Stomach (tissue), 9 donors: ENCODE measurements around the gene ISG15. TPM values are rescaled to one million over a fixed set of nuclear protein-coding genes. Genes with fewer than 3 reads are reported as not detected.
A peak's percentile ranks its signal among the peaks of the same experiment; 100 is the strongest.
"Not testable (repeated sequence)": the region's sequence is repeated elsewhere in the genome, so short reads cannot be mapped to it uniquely, and the experiment has no call there.

Source experiments
- DNase-seq, 2 donors: peaks; one replicate each; pipeline versions ENCODE4 v3.0.0 to v3.0.0-alpha.2; 2013 to 2019
- H3K27ac ChIP-seq, 5 donors: fragments of 200-600 bp in 4 of 5; sonication (generic) in 4 of 5; one replicate each; pipeline ENCODE4 v1.5.1; 2013 to 2019; ENCODE audit warnings: mild to moderate bottlenecking in 1 of 5, moderate library complexity in 1 of 5
- H3K27me3 ChIP-seq, 3 donors: fragments of 200-600 bp; sonication (generic); one replicate each; pipeline ENCODE4 v1.5.1; 2017 to 2019; ENCODE audit warnings: mixed run types in 1 of 3
- H3K36me3 ChIP-seq, 4 donors: fragments of 200-600 bp; sonication (generic); 1 replicate in 3 of 4; 2 replicates in 1 of 4; pipeline ENCODE4 v1.5.1; 2016 to 2019
- H3K4me1 ChIP-seq, 4 donors: fragments of 200-600 bp; sonication (generic); one replicate each; pipeline ENCODE4 v1.5.1; 2016 to 2019
- H3K4me3 ChIP-seq, 4 donors: fragments of 200-600 bp; sonication (generic) in 3 of 4; one replicate each; pipeline ENCODE4 v1.5.1; 2016 to 2019; ENCODE audit warnings: mild to moderate bottlenecking in 1 of 4
- H3K9me3 ChIP-seq, 4 donors: fragments of 200-600 bp; sonication (generic); one replicate each; pipeline ENCODE4 v1.5.1; 2016 to 2019
- EP300 ChIP-seq: sonication (generic); formaldehyde crosslinking; IDR thresholded peaks from one replicate; pipeline ENCODE4 v1.6.1; 2017; ENCODE audit warnings: antibody characterized with exemption
- POLR2A ChIP-seq, 4 donors: fragments of 450-650 bp; IDR thresholded peaks; one replicate each; pipeline ENCODE4 v1.6.1; 2016; ENCODE audit warnings: antibody characterized with exemption in 4 of 4, control low read depth in 2 of 4, mild to moderate bottlenecking in 1 of 4, moderate library complexity in 1 of 4
- POLR2AphosphoS5 ChIP-seq, 3 donors: sonication (generic); formaldehyde crosslinking; IDR thresholded peaks; one replicate each; pipeline ENCODE4 v1.6.1; 2016; ENCODE audit warnings: antibody characterized with exemption in 3 of 3
- WGBS, 5 donors: extraction: QIAGEN DNeasy Blood & Tissue Kit in 3 of 5; methylation state at CpG; one replicate each; pipeline versions ENCODE4 v1.1.5 to v1.1.7; 2013 to 2018; 5-methylcytosine and 5-hydroxymethylcytosine counted together
- intact Hi-C: fragments of 100-400 bp; cut with DNase I; formaldehyde crosslinking; loops from one replicate; pipeline ENCODE4 v1.15.1; 2023; ENCODE audit warnings: low total_unique reads
- polyA plus RNA-seq, 3 donors: library from polyadenylated mRNA; stranded (reverse); fragments of 200-250 nt; gene quantifications; one replicate each; pipeline ENCODE4 v1.2.3, GENCODE V29; 2013
- total RNA-seq, 5 donors: library from RNA; depleted of rRNA; stranded (reverse); fragments of >200 nt; gene quantifications; one replicate each; pipeline versions ENCODE4 v1.1.0 to v1.2.3, GENCODE V29; 2014 to 2016
- TF ChIP-seq, protein P1 (sequence below), 7 experiments: fragments of 450-650 bp in 4 of 7; fragments of 200-600 bp in 3 of 7; sonication (generic) in 3 of 7; IDR thresholded peaks; one replicate each; pipeline ENCODE4 v1.5.1; 2016 to 2019; ENCODE audit warnings: antibody characterized with exemption in 7 of 7, control low read depth in 2 of 7, mild to moderate bottlenecking in 1 of 7
- donor health status: healthy with polysubstance abuse.
- donor health status: Bipolar disorder and iron deficiency.
- donor health status: healthy.

ISG15 gene
- total and polyA plus RNA-seq, 8 donors, result 16.3 to 105 (median 49.1) TPM

DNA sequence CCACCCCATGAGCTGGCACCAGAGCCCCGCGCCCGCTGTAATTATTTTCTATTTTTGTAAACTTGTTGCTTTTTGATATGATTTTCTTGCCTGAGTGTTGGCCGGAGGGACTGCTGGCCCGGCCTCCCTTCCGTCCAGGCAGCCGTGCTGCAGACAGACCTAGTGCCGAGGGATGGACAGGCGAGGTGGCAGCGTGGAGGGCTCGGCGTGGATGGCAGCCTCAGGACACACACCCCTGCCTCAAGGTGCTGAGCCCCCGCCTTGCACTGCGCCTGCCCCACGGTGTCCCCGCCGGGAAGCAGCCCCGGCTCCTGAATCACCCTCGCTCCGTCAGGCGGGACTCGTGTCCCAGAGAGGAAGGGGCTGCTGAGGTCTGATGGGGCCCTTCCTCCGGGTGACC, 41.7 kb downstream of the ISG15 start:
- TF ChIP-seq POLR2A (IDR thresholded peaks at IDR 0.05) (no peak), EP300 (no peak), POLR2AphosphoS5 (IDR thresholded peaks at IDR 0.05) (no peak)
- TF ChIP-seq, protein P1, sequence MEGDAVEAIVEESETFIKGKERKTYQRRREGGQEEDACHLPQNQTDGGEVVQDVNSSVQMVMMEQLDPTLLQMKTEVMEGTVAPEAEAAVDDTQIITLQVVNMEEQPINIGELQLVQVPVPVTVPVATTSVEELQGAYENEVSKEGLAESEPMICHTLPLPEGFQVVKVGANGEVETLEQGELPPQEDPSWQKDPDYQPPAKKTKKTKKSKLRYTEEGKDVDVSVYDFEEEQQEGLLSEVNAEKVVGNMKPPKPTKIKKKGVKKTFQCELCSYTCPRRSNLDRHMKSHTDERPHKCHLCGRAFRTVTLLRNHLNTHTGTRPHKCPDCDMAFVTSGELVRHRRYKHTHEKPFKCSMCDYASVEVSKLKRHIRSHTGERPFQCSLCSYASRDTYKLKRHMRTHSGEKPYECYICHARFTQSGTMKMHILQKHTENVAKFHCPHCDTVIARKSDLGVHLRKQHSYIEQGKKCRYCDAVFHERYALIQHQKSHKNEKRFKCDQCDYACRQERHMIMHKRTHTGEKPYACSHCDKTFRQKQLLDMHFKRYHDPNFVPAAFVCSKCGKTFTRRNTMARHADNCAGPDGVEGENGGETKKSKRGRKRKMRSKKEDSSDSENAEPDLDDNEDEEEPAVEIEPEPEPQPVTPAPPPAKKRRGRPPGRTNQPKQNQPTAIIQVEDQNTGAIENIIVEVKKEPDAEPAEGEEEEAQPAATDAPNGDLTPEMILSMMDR (IDR thresholded peaks at IDR 0.05), result no peak
- Histone ChIP-seq H3K4me3 (no peak overlapping the region), H3K9me3 (no peaks in the 10 kb centered on the region), H3K27me3 (peaks cover 8 to 35% (median 24%) of the 10 kb centered on the region in 3 donors), H3K36me3 (peaks cover 6 to 58% (median 51%) of the 10 kb centered on the region in 4 donors), H3K4me1 (peaks cover 18 to 22% (median 21%) of the 10 kb centered on the region in 4 donors), H3K27ac (no peak overlapping the region)
- no peak for DNase-seq
- 88 to 92% (median 91%) methylated on average over 18 to 23 of the region's 23 CpGs for WGBS, 5 donors
- intact Hi-C loops, result loop anchor here (5.0 kb wide), 1 partner anchor 78 kb away; no protein-coding TSS in a partner anchor

DNA sequence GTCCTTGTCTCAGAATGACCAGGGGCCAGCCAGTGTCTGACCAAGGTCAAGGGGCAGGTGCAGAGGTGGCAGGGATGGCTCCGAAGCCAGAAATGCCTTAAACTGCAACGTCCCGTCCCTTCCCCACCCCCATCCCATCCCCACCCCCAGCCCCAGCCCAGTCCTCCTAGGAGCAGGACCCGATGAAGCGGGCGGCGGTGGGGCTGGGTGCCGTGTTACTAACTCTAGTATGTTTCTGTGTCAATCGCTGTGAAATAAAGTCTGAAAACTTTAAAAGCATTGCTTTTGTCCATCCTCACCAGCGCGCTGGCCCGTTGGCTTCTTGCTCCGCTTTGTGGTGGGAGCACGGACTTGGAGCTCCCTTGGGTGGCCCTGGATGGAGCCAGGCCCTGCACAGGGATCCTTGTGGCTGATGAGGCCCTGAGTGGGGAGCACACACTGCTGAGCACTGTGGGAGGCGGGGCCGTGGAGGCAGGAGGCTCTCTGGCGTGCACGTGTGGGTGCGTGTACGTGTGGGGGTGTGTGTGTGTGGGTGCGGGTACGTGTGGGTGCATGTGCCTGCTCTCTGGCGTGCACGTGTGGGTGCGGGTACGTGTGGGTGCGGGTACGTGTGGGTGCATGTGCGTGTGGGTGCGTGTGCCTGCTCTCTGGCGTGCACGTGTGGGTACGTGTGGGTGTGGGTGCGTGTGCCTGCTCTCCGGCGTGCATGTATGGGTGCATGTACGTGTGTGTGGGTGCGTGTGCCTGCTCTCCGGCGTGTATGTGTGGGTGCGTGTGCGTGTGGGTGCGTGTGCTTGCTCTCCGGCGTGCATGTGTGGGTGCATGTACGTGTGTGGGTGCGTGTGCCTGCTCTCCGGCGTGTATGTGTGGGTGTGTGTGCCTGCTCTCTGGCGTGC, 42.8 kb downstream of the ISG15 start:
- WGBS, 5 donors, result 85 to 90% (median 86%) methylated on average over 44 to 50 of the region's 50 CpGs

DNA sequence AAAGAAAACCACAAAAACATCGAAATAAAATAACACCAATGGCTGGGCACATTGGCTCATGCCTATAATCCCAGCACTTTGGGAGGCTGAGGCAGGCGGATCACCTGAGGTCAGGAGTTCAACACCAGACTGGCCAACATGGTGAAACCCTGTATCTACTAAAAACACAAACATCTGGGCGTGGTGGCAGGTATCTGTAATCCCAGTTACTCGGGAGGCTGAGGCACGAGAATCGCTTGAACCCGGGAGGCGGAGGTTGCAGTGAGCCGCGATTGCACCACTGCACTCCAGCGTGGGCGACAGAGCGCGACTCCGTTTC, 44.4 kb downstream of the ISG15 start:
- 26 to 53% (median 38%) methylated on average over 14 to 15 of the region's 15 CpGs for WGBS, 5 donors
- intact Hi-C loops, H3K27ac ChIP-seq, DNase-seq, H3K9me3 ChIP-seq, H3K4me3 ChIP-seq: not testable (repeated sequence)
- peaks cover 29 to 37% (median 36%) of the 10 kb centered on the region in 4 donors for H3K4me1 ChIP-seq
- H3K36me3 ChIP-seq, result peaks cover 0 to 34% (median 27%) of the 10 kb centered on the region in 4 donors
- H3K27me3 ChIP-seq, result peaks cover 11 to 63% (median 50%) of the 10 kb centered on the region in 3 donors

More for the DNA sequence above, 42.8 kb downstream of the ISG15 start:
- H3K4me1 ChIP-seq, result peaks cover 22 to 25% (median 24%) of the 10 kb centered on the region in 4 donors
- H3K4me3 ChIP-seq, result no peak overlapping the region
- peaks cover 6 to 47% (median 40%) of the 10 kb centered on the region in 4 donors for H3K36me3 ChIP-seq
- intact Hi-C loops, result no loop called here
- TF ChIP-seq POLR2A (IDR thresholded peaks at IDR 0.05) (no peak), POLR2AphosphoS5 (IDR thresholded peaks at IDR 0.05) (no peak), EP300 (no peak)
- TF ChIP-seq, protein P1 (IDR thresholded peaks at IDR 0.05), result no peak
- DNase-seq, result no peak
- no peak overlapping the region for H3K27ac ChIP-seq
- H3K27me3 ChIP-seq, result peaks cover 11 to 46% (median 35%) of the 10 kb centered on the region in 3 donors
- H3K9me3 ChIP-seq, result no peaks in the 10 kb centered on the region

DNA sequence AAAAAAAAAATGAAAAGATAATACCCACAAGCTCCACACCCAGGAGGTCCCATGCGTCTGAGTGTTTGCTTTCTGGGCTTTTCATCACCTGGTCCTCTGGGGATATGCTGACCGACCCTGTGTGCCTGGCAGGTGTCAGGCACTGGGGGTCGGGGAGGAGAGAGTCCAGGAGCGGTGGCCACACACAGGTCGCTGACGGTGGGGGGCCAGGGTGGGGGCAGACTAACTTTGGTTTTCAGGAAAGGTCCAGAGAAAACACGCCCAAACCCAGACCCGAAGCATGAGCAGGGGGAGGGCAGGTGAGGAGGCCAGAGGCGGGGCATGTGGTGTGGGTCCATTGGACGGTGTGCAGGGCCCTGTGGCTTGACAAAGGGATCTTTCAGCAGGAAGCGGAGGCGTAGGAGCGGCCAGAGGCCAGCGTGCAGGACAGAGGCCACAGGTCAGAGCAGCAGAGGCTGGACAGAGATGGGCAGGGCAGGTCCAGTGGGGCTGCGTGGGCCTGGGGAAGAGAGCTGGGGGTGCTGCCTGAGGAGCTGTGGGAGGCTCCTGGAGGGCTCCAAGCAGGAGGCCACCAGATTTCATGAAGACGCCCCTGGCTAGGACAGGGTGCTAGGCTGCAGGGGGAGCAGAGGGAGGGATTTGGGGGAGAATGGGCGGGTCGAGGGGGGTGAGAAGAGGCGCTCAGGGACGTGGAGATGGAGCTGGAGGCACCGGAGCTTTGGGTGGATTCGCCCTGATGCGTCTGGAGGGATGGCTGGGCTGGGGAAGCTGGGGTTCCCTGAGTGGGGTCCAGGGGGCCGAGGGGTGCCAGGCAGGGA, 45.0 kb downstream of the ISG15 start:
- no peak for TF ChIP-seq POLR2AphosphoS5 (IDR thresholded peaks at IDR 0.05)
- Histone ChIP-seq H3K4me3 (peak overlapping the region in 2 of 4 donors; percentile 54 to 82), H3K4me1 (peaks cover 30 to 42% (median 40%) of the 10 kb centered on the region in 4 donors), H3K36me3 (peaks cover 0 to 28% (median 23%) of the 10 kb centered on the region in 4 donors), H3K27ac (no peak overlapping the region), H3K27me3 (peaks cover 11 to 69% (median 56%) of the 10 kb centered on the region in 3 donors), H3K9me3 (no peaks in the 10 kb centered on the region)
- 9 to 19% (median 11%) methylated on average over 24 of the region's 24 CpGs for WGBS, 5 donors
- intact Hi-C loops, result no loop called here
- DNase-seq, result no peak

DNA sequence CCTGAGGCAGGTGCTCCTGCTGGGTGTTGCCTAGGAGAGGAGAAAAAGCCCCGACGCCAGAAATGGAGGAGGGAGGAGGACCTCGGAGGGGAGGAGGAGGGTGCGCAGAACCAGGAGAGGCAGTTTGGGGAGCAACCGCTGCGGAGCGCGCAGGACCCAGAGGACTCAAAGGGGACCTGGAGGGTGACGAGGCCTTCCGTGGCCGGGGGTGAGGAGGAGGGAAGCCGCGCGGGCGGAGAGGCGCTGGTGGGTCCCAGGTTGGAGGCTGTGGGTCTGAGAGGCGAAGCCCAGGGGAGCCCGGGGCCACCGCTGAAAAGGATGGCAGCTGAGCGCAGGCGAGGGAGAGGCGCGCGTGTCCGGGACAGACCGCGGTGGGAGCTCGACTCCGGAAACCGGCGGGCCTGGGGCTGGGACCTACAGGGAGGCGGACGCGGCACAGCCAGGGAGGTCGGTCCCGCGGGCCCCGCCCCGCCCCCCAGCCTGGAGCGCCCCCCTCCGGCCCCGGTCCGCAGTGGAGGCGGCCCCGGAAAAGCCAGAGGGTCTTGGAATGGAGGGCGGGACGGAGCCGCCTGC, 45.7 kb downstream of the ISG15 start:
- peak overlapping the region; percentile 54 to 82 (median 62) for H3K4me3 ChIP-seq
- DNase-seq, result peak in 1 of 2 donors; percentile 49
- peaks cover 0 to 21% (median 16%) of the 10 kb centered on the region in 4 donors for H3K36me3 ChIP-seq
- H3K27me3 ChIP-seq, result peaks cover 11 to 76% (median 63%) of the 10 kb centered on the region in 3 donors
- WGBS, 5 donors, result 0 to 3% (median 1%) methylated on average over 24 to 48 of the region's 48 CpGs
- H3K27ac ChIP-seq, result peak overlapping the region in 1 of 5 donors; percentile 12
- intact Hi-C loops, result no loop called here
- peaks cover 36 to 48% (median 47%) of the 10 kb centered on the region in 4 donors for H3K4me1 ChIP-seq
- H3K9me3 ChIP-seq, result no peaks in the 10 kb centered on the region
- TF ChIP-seq POLR2AphosphoS5 (IDR thresholded peaks at IDR 0.05), result no peak
- TF ChIP-seq, protein P1 (IDR thresholded peaks at IDR 0.05), result peak in 1 of 7 experiments; percentile 25
